Endothelial cell of hepatic sinusoid (primary cell): ENCODE results near the gene PRKCH.

Source experiments
- in situ Hi-C: cut with HindIII; loops from 2 replicates; pipeline ENCODE4 v1.10.0; 2017; ENCODE audit warnings: low sequenced_read_pairs

The PRKCH gene

GRCh38 chr14:61480704-61481285, 159.4 kb downstream of the PRKCH start:
- in situ Hi-C loops, result loop anchor here (5.0 kb wide), 1 partner anchor 52 kb away; no protein-coding TSS in a partner anchor

DNA sequence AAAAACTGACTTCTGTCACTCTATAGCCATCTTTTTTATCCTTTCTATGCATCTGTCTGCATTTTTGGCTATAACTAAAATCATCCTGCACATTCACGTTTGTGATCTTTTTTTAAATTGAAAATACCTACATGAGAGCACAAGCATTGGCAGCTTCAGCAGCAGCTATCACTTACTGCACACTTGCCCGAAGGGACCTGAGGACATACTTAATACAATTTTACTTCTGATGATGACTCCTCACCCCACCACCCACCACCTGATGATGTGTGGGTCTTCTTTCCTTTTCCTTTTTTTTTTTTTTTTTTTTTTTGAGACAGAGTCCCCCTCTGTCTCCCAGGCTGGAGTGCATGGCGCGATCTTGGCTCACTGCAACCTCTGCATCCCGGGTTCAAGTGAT, 160.3 kb downstream of the PRKCH start:
- in situ Hi-C loops, result loop anchor here (5.0 kb wide), 1 partner anchor 51 kb away; no protein-coding TSS in a partner anchor

- in situ Hi-C loops, result loop anchor here (5.0 kb wide), 1 partner anchor 50 kb away; no protein-coding TSS in a partner anchor
Observed at GRCh38 chr14:61482348-61483206, 161.2 kb downstream of the PRKCH start.

DNA sequence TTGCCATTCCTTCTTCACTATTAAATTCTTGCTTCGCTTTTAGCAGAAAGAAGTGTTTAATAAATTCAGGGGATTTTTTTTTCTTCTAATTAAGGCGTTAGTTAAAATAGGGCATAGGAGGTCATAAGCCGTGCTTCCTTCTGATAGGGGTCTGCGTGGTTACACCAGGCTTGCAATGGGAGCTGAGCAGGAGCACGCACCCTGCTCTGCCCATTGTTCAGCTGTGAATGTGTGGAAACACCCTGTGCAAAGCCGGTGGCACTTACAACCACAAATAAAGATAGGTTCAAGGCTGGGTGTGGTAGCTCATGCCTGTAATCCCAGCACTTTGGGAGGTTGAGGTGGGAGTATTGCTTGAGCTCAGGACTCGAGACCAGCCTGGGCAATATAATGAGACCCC, 162.1 kb downstream of the PRKCH start:
- in situ Hi-C loops, result loop anchor here (5.0 kb wide), 1 partner anchor 49 kb away; no protein-coding TSS in a partner anchor

DNA sequence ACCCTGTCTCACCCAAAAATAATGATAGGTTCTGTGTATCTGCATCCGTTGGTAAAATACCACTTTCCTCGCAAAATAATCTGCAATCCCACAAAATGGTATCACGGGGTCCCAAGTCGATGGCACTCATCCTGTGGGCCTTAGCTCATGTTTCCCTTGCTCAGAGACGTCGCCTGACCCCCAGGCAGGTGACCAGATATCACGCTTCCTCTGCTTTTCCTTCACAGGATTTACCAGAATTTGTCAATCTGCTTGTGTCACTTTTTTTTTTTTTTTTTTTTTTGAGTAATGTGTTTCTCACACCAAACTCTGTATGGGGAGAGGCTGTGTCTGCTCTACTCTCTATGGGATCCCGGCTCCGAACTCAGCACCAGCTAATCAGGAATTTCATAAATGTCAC, 162.7 kb downstream of the PRKCH start:
- in situ Hi-C loops, result loop anchor here (5.0 kb wide), 1 partner anchor 48 kb away; no protein-coding TSS in a partner anchor

DNA sequence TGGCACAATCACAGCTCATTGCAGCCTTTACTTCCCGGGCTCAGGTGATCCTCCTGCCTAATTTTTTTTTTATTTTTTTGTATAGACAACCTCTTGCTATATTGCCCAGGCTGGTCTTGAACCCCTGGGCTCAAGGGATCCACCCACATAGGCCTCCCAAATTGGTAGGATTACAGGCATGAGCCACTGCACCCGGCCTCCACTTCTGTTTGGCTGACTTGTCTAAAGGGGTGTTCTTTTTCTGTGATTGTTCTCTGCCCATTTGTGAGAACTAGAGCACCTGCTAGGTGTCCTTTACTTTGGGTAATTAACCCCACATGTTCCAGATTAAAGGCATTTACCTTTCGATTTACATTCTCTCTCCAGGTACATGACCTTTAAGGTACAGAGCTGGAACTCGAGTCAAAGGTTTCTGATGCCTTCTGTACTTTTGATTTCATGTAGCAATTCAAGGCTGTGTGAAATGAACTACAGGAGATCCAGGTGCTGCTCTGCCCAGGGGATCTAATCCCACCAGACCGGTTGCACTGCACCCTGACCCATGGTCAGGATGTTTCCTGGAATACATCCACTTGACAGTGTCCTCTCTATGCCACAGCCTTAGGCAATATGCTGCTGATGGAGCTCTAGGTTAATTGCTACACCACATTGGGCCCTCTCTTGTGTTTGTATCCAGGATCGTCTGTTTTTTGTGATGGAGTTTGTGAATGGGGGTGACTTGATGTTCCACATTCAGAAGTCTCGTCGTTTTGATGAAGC, 163.6 kb downstream of the PRKCH start:
- in situ Hi-C loops, result loop anchor here (5.0 kb wide), 1 partner anchor 47 kb away; no protein-coding TSS in a partner anchor

GRCh38 chr14:61485661-61486060, 164.3 kb downstream of the PRKCH start:
- in situ Hi-C loops, result no loop called here

- in situ Hi-C loops, result no loop called here
Observed at GRCh38 chr14:61486930-61487495, 165.6 kb downstream of the PRKCH start.

GRCh38 chr14:61488417-61489401, 167.3 kb downstream of the PRKCH start:
- in situ Hi-C loops, result no loop called here

DNA sequence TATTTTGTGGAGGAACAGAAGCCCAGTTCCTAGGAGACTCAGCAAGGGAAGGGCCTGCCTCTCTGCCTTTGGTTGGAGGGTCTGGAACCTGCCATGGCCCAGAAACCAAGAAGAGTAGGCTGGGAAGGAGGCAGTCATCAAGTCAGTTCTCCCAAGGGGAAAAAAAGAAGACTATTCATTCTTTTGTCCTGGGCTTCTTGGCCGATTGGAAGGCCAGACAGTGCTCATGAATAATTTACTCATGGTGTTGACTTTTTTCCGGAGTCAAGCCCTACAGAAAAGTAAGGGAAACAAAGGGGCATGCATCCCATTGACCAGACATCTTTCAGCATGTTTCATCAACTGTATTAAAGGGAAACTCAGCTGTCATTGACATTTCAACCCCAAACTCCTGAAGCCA, 168.1 kb downstream of the PRKCH start:
- in situ Hi-C loops, result no loop called here

DNA sequence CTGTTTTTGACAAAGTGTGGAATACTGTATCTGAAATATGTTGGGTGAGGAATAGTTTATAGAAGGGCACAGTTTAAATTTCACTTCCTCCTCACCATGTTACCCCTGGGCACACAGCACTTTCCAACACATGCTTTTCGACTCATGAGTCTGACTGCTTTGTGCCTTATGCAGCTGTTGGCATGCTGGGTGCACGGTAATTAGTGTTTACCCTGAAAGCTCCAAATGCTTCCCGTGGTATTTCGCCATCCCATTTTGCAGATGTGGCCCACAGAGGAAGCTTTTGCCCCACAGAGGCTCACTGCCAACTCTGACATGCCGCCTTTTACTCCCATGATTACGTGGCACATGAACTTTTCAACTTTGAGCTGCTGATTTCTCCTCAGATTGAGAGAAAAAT, 168.6 kb downstream of the PRKCH start:
- in situ Hi-C loops, result no loop called here

- in situ Hi-C loops, result no loop called here
Observed at GRCh38 chr14:61491224-61491623, 169.8 kb downstream of the PRKCH start.

DNA sequence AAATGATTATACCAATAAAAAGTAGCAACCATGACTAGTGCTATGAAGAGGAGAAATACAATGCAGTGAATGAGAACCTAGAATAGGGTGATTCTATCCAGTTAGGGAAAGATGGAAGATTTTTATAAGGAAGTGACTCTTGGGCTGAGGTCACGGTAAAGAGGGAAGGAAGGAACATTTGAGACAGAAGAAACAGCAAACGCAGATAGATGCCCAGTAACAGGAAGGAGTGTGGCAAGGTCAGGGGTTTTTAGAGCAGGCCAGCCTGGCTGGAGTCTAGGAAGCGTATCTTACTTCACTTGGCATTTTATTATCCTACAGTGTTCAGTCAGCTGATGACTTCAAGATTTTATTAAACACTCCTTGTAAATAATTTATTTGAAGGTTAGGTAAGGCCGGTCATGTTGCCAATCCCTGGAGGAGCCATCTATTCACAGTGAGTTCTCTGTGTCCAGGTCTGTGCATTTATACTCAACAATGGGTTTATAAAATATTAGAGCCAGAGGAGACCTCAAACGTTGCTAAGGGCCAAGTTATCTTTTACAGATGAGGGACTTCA, 170.6 kb downstream of the PRKCH start:
- in situ Hi-C loops, result no loop called here

GRCh38 chr14:61492474-61492873, 171.1 kb downstream of the PRKCH start:
- in situ Hi-C loops, result no loop called here

DNA sequence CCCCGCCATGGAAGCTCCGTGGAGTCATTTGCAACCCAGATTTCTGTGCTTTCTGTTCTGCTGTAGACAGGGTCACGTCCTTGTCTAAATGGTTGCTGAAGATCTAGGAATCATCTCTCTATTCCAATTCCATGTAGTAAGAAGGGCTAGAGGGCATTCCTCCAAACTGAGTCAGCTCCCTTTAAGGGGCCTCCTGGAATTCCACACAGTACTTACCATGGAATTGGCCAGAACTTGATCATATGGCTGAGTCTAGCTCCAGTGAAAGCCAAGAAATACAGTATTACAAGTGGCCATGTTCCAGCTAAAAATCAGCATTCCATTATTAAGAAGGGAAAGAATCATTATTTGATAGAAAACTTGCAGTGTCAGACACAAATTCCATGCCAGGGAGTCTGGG, 171.9 kb downstream of the PRKCH start:
- in situ Hi-C loops, result no loop called here

DNA sequence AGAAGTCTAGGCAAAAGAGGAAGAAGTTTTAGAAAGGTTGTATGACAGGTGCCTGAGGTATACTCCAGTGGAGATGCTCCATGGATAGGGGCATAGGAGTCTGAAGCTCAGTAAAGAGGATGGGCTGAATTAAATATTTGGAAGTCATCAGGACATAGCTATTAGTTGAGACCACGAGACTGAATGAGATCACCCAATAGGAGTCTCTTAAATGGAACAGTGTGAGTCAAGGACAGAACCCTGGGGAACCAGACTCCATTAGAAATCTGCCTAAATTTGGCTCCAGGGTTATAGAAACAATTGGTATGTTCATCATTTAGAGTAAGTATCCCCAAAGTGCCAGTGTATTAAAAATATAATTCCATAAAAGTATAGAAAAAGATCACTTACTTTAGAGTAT, 172.6 kb downstream of the PRKCH start:
- in situ Hi-C loops, result no loop called here

DNA sequence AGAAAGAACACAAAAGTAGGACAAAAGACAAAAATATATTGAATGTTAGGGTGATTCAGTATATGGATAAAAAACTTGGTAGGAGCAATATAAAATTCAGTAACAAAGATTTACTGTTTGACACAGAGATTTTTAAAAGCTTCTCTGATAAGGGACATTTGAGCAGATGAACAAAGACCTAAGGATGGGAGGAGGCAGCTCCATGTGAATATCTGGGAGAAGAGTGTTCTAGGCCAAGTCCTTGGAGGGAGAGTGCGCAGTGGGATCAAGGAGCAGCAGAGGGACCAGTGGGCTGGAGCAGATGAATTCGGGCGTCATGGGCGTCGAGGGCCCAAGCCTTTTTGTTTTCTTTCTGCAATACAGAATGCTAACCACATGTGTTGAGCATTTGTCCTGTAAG, 174.4 kb downstream of the PRKCH start:
- in situ Hi-C loops, result no loop called here

- in situ Hi-C loops, result no loop called here
Observed at GRCh38 chr14:61498303-61498702, 176.9 kb downstream of the PRKCH start.

GRCh38 chr14:61498811-61499210, 177.4 kb downstream of the PRKCH start:
- in situ Hi-C loops, result no loop called here

- in situ Hi-C loops, result no loop called here
Observed at GRCh38 chr14:61499991-61500390, 178.6 kb downstream of the PRKCH start.
